Measurements from ENCODE around the gene KRTAP6-2. TPM values are rescaled to one million over a fixed set of nuclear protein-coding genes. Genes with fewer than 3 reads are reported as not detected.

Gene KRTAP6-2
- total and polyA plus RNA-seq, 4 donors = not detected

- Histone ChIP-seq H3K27ac (ENCODE audit: low read depth in 1 of 2, low read length in 1 of 2) (no peak within 1 kb of the TSS), H3K27me3 (ENCODE audit: control insufficient read depth in 3 of 3, insufficient read depth in 3 of 3, low read length in 2 of 3) (no peaks in the 10 kb centered on the region), H3K36me3 (ENCODE audit: control insufficient read depth in 4 of 4, insufficient read depth in 4 of 4, low read length in 4 of 4) (no peaks in the 10 kb centered on the region), H3K4me3 (no peak within 1 kb of the TSS), H3K9ac (ENCODE audit: insufficient read depth in 1 of 2, low read length in 2 of 2) (no peak within 1 kb of the TSS), H3K9me3 (ENCODE audit: control insufficient read depth in 4 of 4, insufficient read depth in 3 of 4, low read length in 3 of 4) (no peaks in the 10 kb centered on the region), H3K4me1 (ENCODE audit: control insufficient read depth in 5 of 5, insufficient read depth in 5 of 5, low read length in 5 of 5) (no peaks in the 10 kb centered on the region)
- DNase-seq (no peak), ATAC-seq (ENCODE audit: insufficient read depth, low FRiP score) (no peak)
- WGBS, 2 donors = 71 to 78% methylated on average over 2 of the region's 2 CpGs
- TF ChIP-seq CTCF (IDR thresholded peaks at IDR 0.05; ENCODE audit: control extremely low read depth, extremely low read depth) = no peak
Measured at GRCh38 chr21:30613836-30614235, 15.1 kb upstream of the KRTAP6-2 start, which contains the start of gene KRTAP6-1. Gene KRTAP6-1 (minus strand): TSS chr21:30613930. CDS start chr21:30613904, 26 bp downstream.

GRCh38 chr21:30612132-30612531 is 13.4 kb upstream of the KRTAP6-2 start:
- Histone ChIP-seq H3K9me3 (ENCODE audit: control insufficient read depth in 4 of 4, insufficient read depth in 3 of 4, low read length in 3 of 4) (no peaks in the 10 kb centered on the region), H3K4me3 (no peak overlapping the region), H3K36me3 (ENCODE audit: control insufficient read depth in 4 of 4, insufficient read depth in 4 of 4, low read length in 4 of 4) (no peaks in the 10 kb centered on the region), H3K27ac (ENCODE audit: low read depth in 1 of 2, low read length in 1 of 2) (no peak overlapping the region), H3K4me1 (ENCODE audit: control insufficient read depth in 5 of 5, insufficient read depth in 5 of 5, low read length in 5 of 5) (no peaks in the 10 kb centered on the region), H3K27me3 (ENCODE audit: control insufficient read depth in 3 of 3, insufficient read depth in 3 of 3, low read length in 2 of 3) (no peaks in the 10 kb centered on the region), H3K9ac (ENCODE audit: insufficient read depth in 1 of 2, low read length in 2 of 2) (no peak overlapping the region)
- 80 to 82% methylated on average over 2 of the region's 2 CpGs for WGBS, 2 donors
- no peak for TF ChIP-seq CTCF (IDR thresholded peaks at IDR 0.05; ENCODE audit: control extremely low read depth, extremely low read depth)
- ATAC-seq (ENCODE audit: insufficient read depth, low FRiP score) = no peak
- DNase-seq = no peak

GRCh38 chr21:30605968-30606367 is 7.3 kb upstream of the KRTAP6-2 start:
- Histone ChIP-seq H3K9me3 (ENCODE audit: control insufficient read depth in 4 of 4, insufficient read depth in 3 of 4, low read length in 3 of 4) (no peaks in the 10 kb centered on the region), H3K4me1 (ENCODE audit: control insufficient read depth in 5 of 5, insufficient read depth in 5 of 5, low read length in 5 of 5) (no peaks in the 10 kb centered on the region), H3K4me3 (no peak overlapping the region), H3K27ac (ENCODE audit: low read depth in 1 of 2, low read length in 1 of 2) (no peak overlapping the region), H3K9ac (ENCODE audit: insufficient read depth in 1 of 2, low read length in 2 of 2) (no peak overlapping the region), H3K27me3 (ENCODE audit: control insufficient read depth in 3 of 3, insufficient read depth in 3 of 3, low read length in 2 of 3) (no peaks in the 10 kb centered on the region), H3K36me3 (ENCODE audit: control insufficient read depth in 4 of 4, insufficient read depth in 4 of 4, low read length in 4 of 4) (no peaks in the 10 kb centered on the region)
- ATAC-seq (ENCODE audit: insufficient read depth, low FRiP score) (no peak), DNase-seq (no peak)
- 88 to 93% methylated on average over 2 of the region's 2 CpGs for WGBS, 2 donors
- no peak for TF ChIP-seq CTCF (IDR thresholded peaks at IDR 0.05; ENCODE audit: control extremely low read depth, extremely low read depth)

- Histone ChIP-seq H3K9me3 (ENCODE audit: control insufficient read depth in 4 of 4, insufficient read depth in 3 of 4, low read length in 3 of 4) (no peaks in the 10 kb centered on the region), H3K27me3 (ENCODE audit: control insufficient read depth in 3 of 3, insufficient read depth in 3 of 3, low read length in 2 of 3) (no peaks in the 10 kb centered on the region), H3K9ac (ENCODE audit: insufficient read depth in 1 of 2, low read length in 2 of 2) (no peak within 1 kb of the TSS), H3K4me1 (ENCODE audit: control insufficient read depth in 5 of 5, insufficient read depth in 5 of 5, low read length in 5 of 5) (no peaks in the 10 kb centered on the region), H3K4me3 (no peak within 1 kb of the TSS), H3K27ac (ENCODE audit: low read depth in 1 of 2, low read length in 1 of 2) (no peak within 1 kb of the TSS), H3K36me3 (ENCODE audit: control insufficient read depth in 4 of 4, insufficient read depth in 4 of 4, low read length in 4 of 4) (no peaks in the 10 kb centered on the region)
- 57 to 93% methylated on average over 1 of the region's 1 CpG for WGBS, 2 donors
- ATAC-seq (ENCODE audit: insufficient read depth, low FRiP score) (no peak), DNase-seq (no peak)
- TF ChIP-seq CTCF (IDR thresholded peaks at IDR 0.05; ENCODE audit: control extremely low read depth, extremely low read depth) = no peak
Measured at GRCh38 chr21:30600787-30601186, 2.1 kb upstream of the KRTAP6-2 start, which contains the start of gene KRTAP22-1. Gene KRTAP22-1 (plus strand): TSS chr21:30601087.

All from lung (tissue), 12 donors.